ENCODE measurements around the gene LPCAT3.
A peak's percentile ranks its signal among the peaks of the same experiment; 100 is the strongest.

LPCAT3 gene

DNA sequence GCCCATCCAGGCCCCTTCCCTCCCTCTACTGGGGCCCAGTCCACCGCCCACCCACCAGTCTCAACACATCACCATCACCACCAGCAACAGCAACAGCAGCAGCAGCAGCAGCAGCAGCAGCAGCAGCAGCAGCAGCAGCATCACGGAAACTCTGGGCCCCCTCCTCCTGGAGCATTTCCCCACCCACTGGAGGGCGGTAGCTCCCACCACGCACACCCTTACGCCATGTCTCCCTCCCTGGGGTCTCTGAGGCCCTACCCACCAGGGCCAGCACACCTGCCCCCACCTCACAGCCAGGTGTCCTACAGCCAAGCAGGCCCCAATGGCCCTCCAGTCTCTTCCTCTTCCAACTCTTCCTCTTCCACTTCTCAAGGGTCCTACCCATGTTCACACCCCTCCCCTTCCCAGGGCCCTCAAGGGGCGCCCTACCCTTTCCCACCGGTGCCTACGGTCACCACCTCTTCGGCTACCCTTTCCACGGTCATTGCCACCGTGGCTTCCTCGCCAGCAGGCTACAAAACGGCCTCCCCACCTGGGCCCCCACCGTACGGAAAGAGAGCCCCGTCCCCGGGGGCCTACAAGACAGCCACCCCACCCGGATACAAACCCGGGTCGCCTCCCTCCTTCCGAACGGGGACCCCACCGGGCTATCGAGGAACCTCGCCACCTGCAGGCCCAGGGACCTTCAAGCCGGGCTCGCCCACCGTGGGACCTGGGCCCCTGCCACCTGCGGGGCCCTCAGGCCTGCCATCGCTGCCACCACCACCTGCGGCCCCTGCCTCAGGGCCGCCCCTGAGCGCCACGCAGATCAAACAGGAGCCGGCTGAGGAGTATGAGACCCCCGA, 81.4 kb downstream of the LPCAT3 start:
- DNase-seq (ENCODE audit: low spot score): no peak

DNA sequence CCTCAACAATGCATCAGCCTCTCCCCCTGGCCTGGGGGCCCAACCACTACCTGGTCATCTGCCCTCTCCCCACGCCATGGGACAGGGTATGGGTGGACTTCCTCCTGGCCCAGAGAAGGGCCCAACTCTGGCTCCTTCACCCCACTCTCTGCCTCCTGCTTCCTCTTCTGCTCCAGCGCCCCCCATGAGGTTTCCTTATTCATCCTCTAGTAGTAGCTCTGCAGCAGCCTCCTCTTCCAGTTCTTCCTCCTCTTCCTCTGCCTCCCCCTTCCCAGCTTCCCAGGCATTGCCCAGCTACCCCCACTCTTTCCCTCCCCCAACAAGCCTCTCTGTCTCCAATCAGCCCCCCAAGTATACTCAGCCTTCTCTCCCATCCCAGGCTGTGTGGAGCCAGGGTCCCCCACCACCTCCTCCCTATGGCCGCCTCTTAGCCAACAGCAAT, 82.1 kb downstream of the LPCAT3 start:
- DNase-seq (ENCODE audit: low spot score): no peak

- DNase-seq (ENCODE audit: low spot score): no peak
These were observed 82.7 kb downstream of the LPCAT3 start for GRCh38 chr12:6935371-6936193.

GRCh38 chr12:6934110-6934509, 84.2 kb downstream of the LPCAT3 start:
- no peak for DNase-seq (ENCODE audit: low spot score)

DNA sequence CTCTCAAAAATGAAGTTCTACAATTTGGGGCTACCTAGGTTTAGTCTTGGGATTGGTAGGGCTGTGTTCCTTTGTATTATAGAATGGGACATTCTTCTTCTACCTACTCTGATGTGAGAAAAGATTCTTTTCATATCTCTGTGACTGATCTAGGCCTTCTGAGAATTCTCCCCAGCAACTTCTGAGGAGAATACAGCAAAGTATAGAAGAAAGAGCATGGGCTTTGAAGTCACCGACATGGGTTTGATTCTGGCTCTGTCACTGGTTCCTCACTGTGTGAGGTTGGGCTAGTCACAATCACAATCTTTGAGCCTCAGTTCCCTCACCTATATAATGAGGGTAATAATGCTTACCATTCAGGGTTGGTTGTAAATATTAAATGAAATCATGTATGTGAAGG, 85.5 kb downstream of the LPCAT3 start:
- no peak for DNase-seq (ENCODE audit: low spot score)

GRCh38 chr12:6929466-6930452, 88.5 kb downstream of the LPCAT3 start:
- no peak for DNase-seq (ENCODE audit: low spot score)

GRCh38 chr12:6928703-6929407, 89.4 kb downstream of the LPCAT3 start:
- no peak for DNase-seq (ENCODE audit: low spot score)

DNA sequence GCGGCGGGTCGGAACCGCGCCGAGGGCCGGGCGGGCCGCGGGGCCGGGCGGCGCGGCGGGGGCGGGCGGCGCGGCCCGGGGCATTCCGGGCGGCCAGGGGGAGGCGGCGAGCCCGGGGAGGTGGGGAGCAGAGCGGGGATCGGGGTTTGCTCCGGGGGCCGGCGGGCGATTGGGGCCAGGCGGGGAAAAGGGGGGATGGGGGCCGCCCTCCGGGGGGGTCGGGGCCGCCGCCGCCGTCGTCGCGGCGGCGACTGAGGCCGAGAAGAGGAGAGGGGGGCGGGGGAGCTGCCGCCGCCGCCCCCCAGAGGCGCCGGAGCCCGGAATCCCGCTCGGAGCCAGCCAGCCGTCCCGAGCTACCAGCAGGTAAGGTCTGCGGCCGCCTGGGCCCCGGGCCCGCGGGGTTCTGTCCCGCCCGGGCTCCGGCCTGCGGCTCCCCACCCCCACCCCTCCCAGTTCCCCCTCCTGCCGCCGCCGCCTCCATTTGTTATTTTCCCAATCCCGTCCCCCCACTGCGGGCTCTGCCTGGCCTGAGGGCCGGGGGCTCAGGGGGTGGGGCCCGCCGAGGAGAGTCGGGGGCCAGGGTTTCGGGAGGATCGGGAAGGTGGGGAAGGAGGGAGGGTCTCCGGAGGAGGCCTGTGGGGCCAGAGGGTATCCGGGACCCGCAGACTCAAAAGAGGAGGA, 90.1 kb downstream of the LPCAT3 start:
- no peak for DNase-seq (ENCODE audit: low spot score)

DNA sequence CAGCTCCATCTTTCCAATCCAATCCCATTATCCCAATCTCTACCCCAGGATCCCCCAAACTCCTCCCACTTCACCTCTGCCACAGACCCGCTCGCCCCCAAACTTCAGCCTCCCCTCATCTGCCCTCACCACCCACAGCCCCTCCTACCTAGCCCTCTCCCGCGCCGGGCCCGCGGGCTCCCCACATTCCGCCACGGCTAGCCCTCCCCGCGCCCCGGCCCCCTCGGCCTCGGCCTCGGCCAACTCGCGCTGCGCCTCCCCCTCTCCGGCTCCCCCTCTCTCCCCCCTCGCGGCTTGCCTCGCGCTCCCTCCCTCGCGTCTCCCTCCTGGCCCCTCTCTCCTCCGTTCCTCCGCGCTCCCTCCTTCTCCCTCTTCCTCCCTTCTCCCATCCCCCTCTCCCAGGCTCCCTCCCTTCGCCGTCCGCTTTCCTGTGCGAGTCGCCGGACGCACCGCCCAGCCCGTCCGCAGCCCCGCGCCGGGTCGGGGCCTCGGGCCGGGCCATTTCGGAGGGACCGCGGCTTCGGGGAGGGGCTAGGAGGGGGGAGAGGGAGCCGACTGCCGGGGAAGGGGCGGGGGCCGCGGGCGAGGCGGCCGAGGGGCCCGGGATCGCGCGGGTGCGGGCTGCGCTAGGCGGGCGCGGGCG, 90.8 kb downstream of the LPCAT3 start, which contains the start of gene ATN1:
Gene ATN1 (plus strand): TSS at position 581 of the 643 bp plus-strand sequence. CDS start 6,043 bp downstream, outside the sequence.
- DNase-seq (ENCODE audit: low spot score): peak; percentile 75
